HTERT RPE-1 (cell line): ENCODE results near the gene NEU4.
"Not testable (repeated sequence)": the region's sequence is repeated elsewhere in the genome, so short reads cannot be mapped to it uniquely, and the experiment has no call there.

Experiments used
- in situ Hi-C: fragments of 300-500 bp; cut with MboI; formaldehyde crosslinking; loops from 4 replicates; pipeline ENCODE4 v1.14.3; 2020; ENCODE audit warnings: low sequenced_read_pairs

Gene NEU4

GRCh38 chr2:241833101-241833663 is 24.2 kb downstream of the NEU4 start:
- in situ Hi-C loops, result no loop called here

GRCh38 chr2:241833756-241834526 is 24.9 kb downstream of the NEU4 start:
- in situ Hi-C loops, result not testable (repeated sequence)

- in situ Hi-C loops, result no loop called here
Observed at GRCh38 chr2:241834527-241835210, 25.7 kb downstream of the NEU4 start.

- in situ Hi-C loops, result no loop called here
Observed at GRCh38 chr2:241835611-241836010, 26.6 kb downstream of the NEU4 start.

- in situ Hi-C loops, result no loop called here
Observed at GRCh38 chr2:241836292-241836691, 27.3 kb downstream of the NEU4 start.

- in situ Hi-C loops, result no loop called here
Observed at GRCh38 chr2:241837197-241837965, 28.4 kb downstream of the NEU4 start.

- in situ Hi-C loops, result no loop called here
Observed at GRCh38 chr2:241841181-241842066, 32.4 kb downstream of the NEU4 start.

- in situ Hi-C loops, result no loop called here
Observed at GRCh38 chr2:241842067-241842415, 33.0 kb downstream of the NEU4 start.

GRCh38 chr2:241842620-241843211 is 33.7 kb downstream of the NEU4 start:
- in situ Hi-C loops, result no loop called here

GRCh38 chr2:241843321-241844065 is 34.5 kb downstream of the NEU4 start:
- in situ Hi-C loops, result no loop called here

- in situ Hi-C loops, result no loop called here
Observed at GRCh38 chr2:241844066-241844728, 35.2 kb downstream of the NEU4 start.

GRCh38 chr2:241844831-241845578 is 36.0 kb downstream of the NEU4 start:
- in situ Hi-C loops, result no loop called here

GRCh38 chr2:241846406-241846805 is 37.4 kb downstream of the NEU4 start:
- in situ Hi-C loops, result no loop called here

- in situ Hi-C loops, result no loop called here
Observed at GRCh38 chr2:241848761-241849615, 40.0 kb downstream of the NEU4 start.

GRCh38 chr2:241849616-241850543 is 40.9 kb downstream of the NEU4 start:
- in situ Hi-C loops, result no loop called here
